Activated CD4-positive, alpha-beta T cell treated with anti-CD3 and anti-CD28 coated beads for 36 hours (primary cell): ENCODE data around the gene ZMIZ1. TPM values are rescaled to one million over a fixed set of nuclear protein-coding genes. Genes with fewer than 3 reads are reported as not detected.

Source experiments
- ATAC-seq: fragments of 200-7000 bp; cut with Tn5 transposase; one replicate; pipeline ENCODE4 v1.10.0; 2021; ENCODE audit warnings: mild to moderate bottlenecking, moderate library complexity
- CTCF ChIA-PET: fragments of 350-600 bp; sonication (Branson Sonifier 250); formaldehyde crosslinking; loops from one replicate; lab custom pipeline; 2021; ENCODE audit warnings: antibody characterized with exemption; lab: Charles Lee
- POLR2A ChIA-PET: fragments of 350-600 bp; sonication (Branson Sonifier 250); formaldehyde crosslinking; loops from one replicate; lab custom pipeline; 2021; ENCODE audit warnings: antibody characterized with exemption, inconsistent platforms; lab: Charles Lee
- DNase-seq: peaks from one replicate; pipeline ENCODE4 v3.0.0-alpha.2; 2020
- H3K27ac Mint-ChIP-seq: one replicate; pipeline ENCODE4 v1.8.0; 2021; ENCODE audit warnings: mixed read lengths
- H3K27me3 Mint-ChIP-seq: one replicate; pipeline ENCODE4 v1.8.0; 2021; ENCODE audit warnings: mixed read lengths
- H3K36me3 Mint-ChIP-seq: one replicate; pipeline ENCODE4 v1.8.0; 2021; ENCODE audit warnings: low read depth, mixed read lengths
- H3K4me1 Mint-ChIP-seq: one replicate; pipeline ENCODE4 v1.8.0; 2021; ENCODE audit warnings: mixed read lengths
- H3K4me3 Mint-ChIP-seq: one replicate; pipeline ENCODE4 v1.8.0; 2021; ENCODE audit warnings: mild to moderate bottlenecking, moderate library complexity, mixed read lengths
- H3K9me3 Mint-ChIP-seq: one replicate; pipeline ENCODE4 v1.8.0; 2021; ENCODE audit warnings: low read depth, mixed read lengths
- intact Hi-C, 2 experiments: fragments of 100-400 bp; cut with DNase I in 1 of 2; cut with micrococcal nuclease in 1 of 2; formaldehyde crosslinking; loops; one replicate each; pipeline versions ENCODE4 v1.14.2 to v1.15.1; 2022 to 2024; cut with DNase I, micrococcal nuclease
- total RNA-seq, 2 experiments: library from RNA; stranded (reverse); gene quantifications; one replicate each; pipeline ENCODE4 v1.2.3, GENCODE V29; 2021

The ZMIZ1 gene
- total RNA-seq, 2 experiments from 2014 or later, result 33.9 to 34.3 TPM

DNA sequence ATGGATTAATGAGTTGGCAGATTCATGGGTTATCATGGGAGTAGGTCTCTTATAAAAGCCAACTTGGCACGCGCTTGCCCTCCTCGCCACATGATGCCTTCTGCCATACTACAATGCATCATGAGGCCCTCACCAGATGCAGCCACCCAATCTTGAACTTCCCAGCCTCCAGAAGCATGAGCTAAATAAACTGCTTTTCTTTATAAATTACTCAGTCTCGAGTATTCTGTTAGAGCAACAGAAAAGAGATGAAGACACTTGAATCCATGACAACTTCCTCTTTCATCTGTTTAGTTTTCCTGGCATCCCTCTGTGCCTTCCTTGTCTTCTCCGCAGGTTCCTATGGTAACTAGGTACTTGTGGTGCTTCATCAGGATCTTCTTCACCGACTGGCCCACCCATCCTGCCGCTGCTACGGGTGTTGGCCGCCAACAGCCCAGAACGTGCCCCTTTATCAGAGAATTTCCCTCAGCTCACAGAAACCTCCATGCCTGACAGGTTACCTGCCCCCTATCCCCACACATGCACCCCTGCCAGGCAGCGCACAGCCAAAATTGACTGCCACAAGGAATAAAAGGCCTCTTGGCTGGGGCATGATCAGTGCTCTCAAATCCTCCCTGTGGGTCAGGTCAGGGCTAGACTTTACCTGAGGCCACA is 250.5 kb downstream of the ZMIZ1 start:
- Mint-ChIP-seq H3K36me3 (peaks cover 3% of the 10 kb centered on the region), H3K27ac (peak overlapping the region; percentile 44), H3K4me1 (peaks cover 85% of the 10 kb centered on the region), H3K27me3 (no peaks in the 10 kb centered on the region), H3K4me3 (no peak overlapping the region), H3K9me3 (peaks cover 3% of the 10 kb centered on the region)
- intact Hi-C loops, result no loop called here
- CTCF ChIA-PET, result interaction anchor here (1.3 kb wide), 1 partner anchor 26 kb away, joined by 3 read pairs; no protein-coding TSS in a partner anchor
- ATAC-seq (no peak), DNase-seq (no peak)
- POLR2A ChIA-PET, result no interaction called here

DNA sequence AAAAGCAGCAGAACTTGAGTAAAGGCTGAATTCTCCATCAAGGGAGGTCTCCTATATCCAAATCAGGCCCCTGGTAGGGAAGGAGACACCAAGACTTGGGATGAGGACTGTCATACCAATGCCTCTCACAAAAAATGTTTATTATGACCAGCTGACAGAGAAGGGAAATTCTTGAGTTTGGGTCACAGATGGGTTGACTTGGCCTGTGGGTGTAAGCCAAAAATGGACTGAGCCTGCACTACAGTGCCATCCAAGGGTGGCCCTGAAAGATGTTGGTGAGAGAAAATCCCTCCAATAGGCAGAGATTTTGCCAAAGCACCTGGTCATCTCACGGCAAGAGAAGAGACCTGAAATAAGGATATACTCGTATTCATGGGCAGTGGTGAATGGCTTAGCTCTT is 251.6 kb downstream of the ZMIZ1 start:
- Mint-ChIP-seq H3K4me1 (peaks cover 92% of the 10 kb centered on the region), H3K9me3 (peaks cover 3% of the 10 kb centered on the region), H3K27me3 (no peaks in the 10 kb centered on the region), H3K4me3 (no peak overlapping the region), H3K27ac (no peak overlapping the region), H3K36me3 (peaks cover 3% of the 10 kb centered on the region)
- ChIA-PET POLR2A (interaction anchor here (1.2 kb wide), 1 partner anchor 11 kb away, joined by 3 read pairs; no protein-coding TSS in a partner anchor), CTCF (interaction anchor here (0.7 to 0.9 kb wide), 2 partner anchors 28 to 186 kb away, joined by 3 read pairs; no protein-coding TSS in a partner anchor)
- DNase-seq, result no peak
- intact Hi-C loops, result loop anchor here (5.0 to 10.0 kb wide), 5 partner anchors 33 to 1288 kb away; partner anchors contain the start of genes RPS24 (in 1 of the 2) and TSPAN14 (in 1 of the 2)
- no peak for ATAC-seq

DNA sequence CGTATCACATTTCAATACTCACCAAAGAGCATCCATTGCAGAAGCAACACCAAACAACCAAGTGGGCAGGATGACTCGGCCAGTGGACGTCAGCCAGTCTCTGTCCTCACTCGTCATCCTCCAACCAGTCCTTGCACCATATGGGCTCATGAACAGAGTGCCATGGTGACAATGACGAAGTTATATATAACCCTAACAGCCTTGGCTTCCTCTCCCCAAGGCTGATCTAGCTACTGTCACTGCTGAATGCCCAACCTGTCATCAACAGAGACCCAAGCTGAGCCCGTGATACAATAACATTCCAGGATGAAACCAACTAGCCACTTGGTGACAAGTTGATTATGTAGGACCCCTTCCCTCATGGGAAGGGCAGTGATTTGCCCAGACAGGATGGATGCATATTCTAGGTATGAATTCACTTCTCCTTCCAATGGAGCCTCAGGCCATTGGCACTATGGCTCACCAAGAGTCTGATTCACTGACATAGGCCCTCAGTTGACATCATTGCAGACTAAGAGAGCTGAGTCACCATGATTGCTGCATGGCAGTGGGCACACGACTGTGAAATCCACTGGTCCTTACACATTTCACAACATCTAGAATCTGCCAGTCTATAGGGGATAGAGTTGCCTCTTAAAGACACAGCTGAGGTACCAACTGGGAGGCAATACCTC is 252.2 kb downstream of the ZMIZ1 start:
- peak; percentile 63 for ATAC-seq
- Mint-ChIP-seq H3K4me3 (no peak overlapping the region), H3K27ac (peak overlapping the region; percentile 20), H3K9me3 (peaks cover 3% of the 10 kb centered on the region), H3K4me1 (peaks cover 87% of the 10 kb centered on the region), H3K36me3 (peaks cover 2% of the 10 kb centered on the region), H3K27me3 (no peaks in the 10 kb centered on the region)
- ChIA-PET CTCF (interaction anchor here (0.7 to 2.9 kb wide), 5 partner anchors 12 to 187 kb away, joined by 3 to 26 read pairs (median 3); no protein-coding TSS in a partner anchor), POLR2A (interaction anchor here (1.2 kb wide), 1 partner anchor 11 kb away, joined by 3 read pairs; no protein-coding TSS in a partner anchor)
- peak; percentile 71 for DNase-seq
- intact Hi-C loops, result loop anchor here (5.0 to 10.0 kb wide), 5 partner anchors 34 to 1289 kb away; partner anchors contain the start of genes RPS24 (in 1 of the 2) and TSPAN14 (in 1 of the 2)

DNA sequence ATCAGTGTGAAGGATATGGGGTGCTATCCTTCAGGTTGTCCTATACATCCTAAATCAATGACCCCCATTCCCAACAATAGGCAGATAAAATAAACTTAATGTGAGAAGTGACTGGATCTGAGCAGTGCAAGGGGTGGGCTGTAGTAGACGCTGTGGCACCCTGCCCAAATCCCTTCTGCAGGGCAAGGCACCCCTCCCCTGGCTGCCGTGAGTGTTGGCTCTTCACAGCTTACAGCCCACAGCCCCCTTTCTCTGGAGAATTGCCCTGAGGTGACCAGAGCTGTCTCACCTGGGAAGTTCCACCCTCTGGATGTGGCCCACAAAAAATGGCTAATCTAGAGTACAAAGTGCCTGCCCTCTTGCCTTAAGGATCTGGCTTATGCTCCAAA is 252.7 kb downstream of the ZMIZ1 start:
- Mint-ChIP-seq H3K27me3 (no peaks in the 10 kb centered on the region), H3K4me3 (no peak overlapping the region), H3K4me1 (peaks cover 84% of the 10 kb centered on the region), H3K27ac (peak overlapping the region; percentile 52), H3K36me3 (peaks cover 2% of the 10 kb centered on the region), H3K9me3 (peaks cover 3% of the 10 kb centered on the region)
- no peak for ATAC-seq
- intact Hi-C loops, result loop anchor here (5.0 to 10.0 kb wide), 5 partner anchors 34 to 1289 kb away; partner anchors contain the start of genes RPS24 (in 1 of the 2) and TSPAN14 (in 1 of the 2)
- ChIA-PET POLR2A (no interaction called here), CTCF (interaction anchor here (0.6 to 2.9 kb wide), 7 partner anchors 9 to 127 kb away, joined by 3 to 26 read pairs (median 3); no protein-coding TSS in a partner anchor)
- DNase-seq, result no peak

DNA sequence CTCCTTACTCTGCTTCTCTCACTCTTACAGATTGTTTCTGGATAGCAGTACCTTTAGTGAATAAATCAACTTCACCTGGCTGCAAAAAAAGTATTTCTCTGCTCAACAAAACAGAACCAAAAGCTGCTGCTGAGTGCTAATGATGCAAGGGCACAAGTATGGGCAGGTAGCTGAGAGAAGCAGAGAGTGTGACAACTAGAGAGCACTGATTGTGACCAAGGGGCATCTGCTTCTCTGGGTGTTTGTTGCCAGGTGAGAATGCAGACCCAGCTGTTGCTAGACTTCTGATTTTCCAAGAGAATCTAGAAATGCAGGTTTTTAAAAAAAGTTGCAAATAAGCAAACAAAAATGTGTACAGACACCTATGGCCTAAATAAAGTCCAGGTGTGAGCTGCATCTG is 253.2 kb downstream of the ZMIZ1 start:
- H3K4me3 Mint-ChIP-seq, result no peak overlapping the region
- POLR2A ChIA-PET, result interaction anchor here (1.6 to 1.8 kb wide), 2 partner anchors 9 to 13 kb away, joined by 7 to 15 read pairs; no protein-coding TSS in a partner anchor
- peaks cover 79% of the 10 kb centered on the region for H3K4me1 Mint-ChIP-seq
- ATAC-seq (no peak), DNase-seq (no peak)
- no peaks in the 10 kb centered on the region for H3K27me3 Mint-ChIP-seq
- H3K36me3 Mint-ChIP-seq, result peaks cover 2% of the 10 kb centered on the region
- peaks cover 3% of the 10 kb centered on the region for H3K9me3 Mint-ChIP-seq
- peak overlapping the region; percentile 94 for H3K27ac Mint-ChIP-seq
- intact Hi-C loops, result loop anchor here (5.0 to 10.0 kb wide), 5 partner anchors 35 to 1290 kb away; partner anchors contain the start of genes RPS24 (in 1 of the 2) and TSPAN14 (in 1 of the 2)
- CTCF ChIA-PET, result interaction anchor here (0.6 to 2.9 kb wide), 6 partner anchors 10 to 127 kb away, joined by 3 to 26 read pairs (median 3); no protein-coding TSS in a partner anchor

DNA sequence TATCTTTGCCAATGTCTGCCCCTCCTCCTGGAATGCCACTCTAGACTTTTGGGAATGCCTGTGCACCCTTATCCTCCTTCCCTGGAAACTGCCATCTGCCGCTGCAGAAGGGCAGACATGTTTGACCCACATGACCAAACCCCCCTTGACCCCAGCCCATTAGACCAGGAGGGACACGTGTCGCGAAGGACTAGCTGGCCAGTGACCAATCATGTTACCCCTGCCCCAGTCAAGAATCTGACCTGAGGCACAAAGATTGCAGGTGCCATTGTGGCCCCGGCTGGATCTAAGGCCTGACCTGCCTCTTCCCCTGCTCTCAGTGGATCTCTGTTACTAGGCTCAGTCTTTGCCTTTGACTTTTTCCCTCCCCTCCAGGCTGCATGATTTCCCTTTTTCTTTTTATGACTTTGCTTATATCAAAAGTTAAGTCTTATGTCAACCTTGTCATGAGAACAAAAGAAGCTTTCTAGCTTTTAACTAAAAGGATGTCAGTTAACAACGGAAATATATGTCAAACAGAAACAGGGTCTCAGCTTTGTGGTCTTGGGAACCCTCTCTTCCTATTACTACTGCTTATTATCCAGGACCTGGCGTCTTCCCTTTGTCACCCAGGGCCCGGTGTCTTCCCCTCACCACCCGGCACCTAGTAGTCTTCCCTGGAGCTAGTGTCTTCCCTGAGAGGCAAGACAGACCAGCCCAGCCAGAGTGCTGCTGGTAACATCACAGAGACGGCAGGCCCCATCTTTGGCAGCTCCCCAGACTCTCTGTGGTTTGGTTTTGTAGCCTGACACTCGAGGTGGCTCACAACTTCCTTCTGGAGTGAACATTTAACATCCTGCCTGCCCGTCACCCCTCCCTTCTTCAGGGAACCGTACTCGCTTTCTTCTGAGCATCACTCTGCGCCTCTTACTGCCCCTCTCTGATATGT is 254.1 kb downstream of the ZMIZ1 start:
- H3K4me1 Mint-ChIP-seq, result peaks cover 70% of the 10 kb centered on the region

GRCh38 chr10:79323602-79324001 is 254.8 kb downstream of the ZMIZ1 start:
- Mint-ChIP-seq H3K27ac (peak overlapping the region; percentile 94), H3K36me3 (peaks cover 2% of the 10 kb centered on the region), H3K4me3 (peak overlapping the region; percentile 46), H3K4me1 (peaks cover 64% of the 10 kb centered on the region), H3K27me3 (no peaks in the 10 kb centered on the region), H3K9me3 (peaks cover 3% of the 10 kb centered on the region)
- POLR2A ChIA-PET, result interaction anchor here (0.8 to 1.8 kb wide), 5 partner anchors 10 to 37 kb away, joined by 3 to 7 read pairs (median 4); no protein-coding TSS in a partner anchor
- no peak for ATAC-seq
- CTCF ChIA-PET, result interaction anchor here (0.8 to 2.9 kb wide), 7 partner anchors 9 to 38 kb away, joined by 3 to 26 read pairs (median 6); partner anchors contain the start of gene PPIF
- intact Hi-C loops, result loop anchor here (1.0 to 10.0 kb wide), 7 partner anchors 8 to 1291 kb away; partner anchors contain the start of genes PPIF (in 1 of the 2), RPS24 (in 1 of the 2) and TSPAN14 (in 1 of the 2)
- DNase-seq, result no peak

More for the DNA sequence above, 254.1 kb downstream of the ZMIZ1 start:
- POLR2A ChIA-PET, result interaction anchor here (0.6 to 1.8 kb wide), 7 partner anchors 9 to 115 kb away, joined by 3 to 15 read pairs (median 4); no protein-coding TSS in a partner anchor
- peak; percentile 75 for ATAC-seq
- CTCF ChIA-PET, result interaction anchor here (0.8 to 2.9 kb wide), 8 partner anchors 8 to 37 kb away, joined by 3 to 26 read pairs (median 5); partner anchors contain the start of gene PPIF
- H3K36me3 Mint-ChIP-seq, result peaks cover 2% of the 10 kb centered on the region
- DNase-seq, result peak; percentile 91
- peak overlapping the region; percentile 46 for H3K4me3 Mint-ChIP-seq
- peak overlapping the region; percentile 94 for H3K27ac Mint-ChIP-seq
- intact Hi-C loops, result loop anchor here (1.0 to 10.0 kb wide), 7 partner anchors 8 to 1291 kb away; partner anchors contain the start of genes PPIF (in 1 of the 2), RPS24 (in 1 of the 2) and TSPAN14 (in 1 of the 2)
- peaks cover 3% of the 10 kb centered on the region for H3K9me3 Mint-ChIP-seq
- H3K27me3 Mint-ChIP-seq, result no peaks in the 10 kb centered on the region

- no peak for ATAC-seq
- CTCF ChIA-PET, result interaction anchor here (0.8 to 2.9 kb wide), 6 partner anchors 9 to 24 kb away, joined by 3 to 26 read pairs (median 6); partner anchors contain the start of gene PPIF
- peaks cover 62% of the 10 kb centered on the region for H3K4me1 Mint-ChIP-seq
- intact Hi-C loops, result loop anchor here (5.0 to 10.0 kb wide), 5 partner anchors 37 to 1292 kb away; partner anchors contain the start of genes RPS24 (in 1 of the 2) and TSPAN14 (in 1 of the 2)
- POLR2A ChIA-PET, result interaction anchor here (0.8 to 1.5 kb wide), 3 partner anchors 9 to 24 kb away, joined by 3 to 7 read pairs (median 3); no protein-coding TSS in a partner anchor
- H3K36me3 Mint-ChIP-seq, result peaks cover 2% of the 10 kb centered on the region
- no peak for DNase-seq
- H3K27ac Mint-ChIP-seq, result peak overlapping the region; percentile 94
- H3K27me3 Mint-ChIP-seq, result no peaks in the 10 kb centered on the region
- H3K4me3 Mint-ChIP-seq, result no peak overlapping the region
- no peaks in the 10 kb centered on the region for H3K9me3 Mint-ChIP-seq
Observed at GRCh38 chr10:79324032-79324695, 255.4 kb downstream of the ZMIZ1 start.

GRCh38 chr10:79326361-79327089 is 257.8 kb downstream of the ZMIZ1 start:
- DNase-seq (no peak), ATAC-seq (no peak)
- no peak overlapping the region for H3K4me3 Mint-ChIP-seq
- ChIA-PET POLR2A (no interaction called here), CTCF (interaction anchor here (2.2 kb wide), 1 partner anchor 19 kb away, joined by 10 read pairs; no protein-coding TSS in a partner anchor)
- no peaks in the 10 kb centered on the region for H3K9me3 Mint-ChIP-seq
- no peaks in the 10 kb centered on the region for H3K36me3 Mint-ChIP-seq
- intact Hi-C loops, result loop anchor here in 1 of 2 experiments (10.0 kb wide), 1 partner anchor 1128 kb away; the partner anchor contains the start of gene TSPAN14
- H3K27me3 Mint-ChIP-seq, result no peaks in the 10 kb centered on the region
- H3K27ac Mint-ChIP-seq, result no peak overlapping the region
- peaks cover 53% of the 10 kb centered on the region for H3K4me1 Mint-ChIP-seq
